HepG2 (cell line): ENCODE data around the gene ATP5F1C. TPM values are rescaled to one million over a fixed set of nuclear protein-coding genes. Genes with fewer than 3 reads are reported as not detected.

ENCODE experiments used
- ATAC-seq: fragments of 200-7000 bp; cut with Tn5 transposase; 3 replicates; pipeline ENCODE4 v1.9.1; 2020; ENCODE audit warnings: mild to moderate bottlenecking, moderate library complexity
- BruUV-seq: library from RNA; stranded (reverse); fragments of 400-500 nt; replicated peaks from 2 replicates; lab custom pipeline; 2021; lab: Mats Ljungman, UMichigan
- CTCF ChIA-PET: fragments of 300-600 bp; formaldehyde crosslinking; extraction: SDS; loops from one replicate; lab custom pipeline; 2021; ENCODE audit warnings: low total read pairs, inconsistent platforms, low intra/inter-chr PET ratio; lab: Yijun Ruan, JAX
- POLR2A ChIA-PET: fragments of 350-600 bp; sonication (Branson Sonifier 250); formaldehyde crosslinking; loops from one replicate; lab custom pipeline; 2020; ENCODE audit warnings: antibody characterized with exemption, inconsistent platforms; lab: Yijun Ruan, JAX
- DNase-seq: peaks from one replicate; pipeline ENCODE4 v3.0.0-alpha.2; 2015; ENCODE audit warnings: low spot score
- FAIRE-seq: peaks from 3 replicates; lab custom pipeline; 2011; peaks lifted over from hg19 to GRCh38; lab: Jason Lieb, UNC
- H2AFZ ChIP-seq: one replicate; pipeline ENCODE4 v1.6.1; 2011; ENCODE audit warnings: low read length, inconsistent platforms
- H3K27ac ChIP-seq: fragments of 300-600 bp; 3 replicates; pipeline ENCODE4 v1.8.0; 2011; ENCODE audit warnings: mixed run types, mild to moderate bottlenecking, mixed read lengths, low read length, inconsistent platforms; ENCODE audit not compliant: insufficient read depth; ENCODE audit errors: extremely low read length
- H3K27me3 ChIP-seq, 2 experiments: fragments of 200-600 bp in 1 of 2; 2 replicates in 1 of 2; 3 replicates in 1 of 2; pipeline versions ENCODE4 v1.6.0 to v1.8.0; 2011; ENCODE audit warnings: low read length in 2 of 2, mild to moderate bottlenecking in 2 of 2, moderate library complexity in 2 of 2, inconsistent platforms in 1 of 2; ENCODE audit not compliant: insufficient read depth in 2 of 2, control insufficient read depth in 1 of 2
- H3K36me3 ChIP-seq, 2 experiments: fragments of 200-600 bp in 1 of 2; replicated peaks in 1 of 2; 2 replicates in 1 of 2; 3 replicates in 1 of 2; pipeline versions ENCODE4 v1.5.1 to v1.8.0; 2011; ENCODE audit warnings: low read length in 2 of 2, inconsistent platforms in 1 of 2; ENCODE audit not compliant: insufficient read depth in 2 of 2, control insufficient read depth in 1 of 2
- H3K4me1 ChIP-seq: 2 replicates; pipeline ENCODE4 v1.5.1; 2012; ENCODE audit warnings: low read length, inconsistent platforms; ENCODE audit not compliant: insufficient read depth
- H3K4me2 ChIP-seq: 2 replicates; pipeline ENCODE4 v1.6.0; 2011; ENCODE audit warnings: low read depth, low read length, inconsistent platforms
- H3K4me3 ChIP-seq, 3 experiments: fragments of 200-600 bp in 1 of 3; sonication (generic), shearing (Covaris generic) in 1 of 3; replicated peaks in 1 of 3; 2 replicates each; pipeline ENCODE4 v1.5.1; 2011 to 2016; ENCODE audit warnings: low read length in 3 of 3, inconsistent platforms in 2 of 3, low read depth in 2 of 3, mild to moderate bottlenecking in 2 of 3, control low read depth in 1 of 3, mixed read lengths in 1 of 3; ENCODE audit not compliant: insufficient read depth in 1 of 3
- H3K79me2 ChIP-seq: one replicate; pipeline ENCODE4 v1.6.1; 2011; ENCODE audit warnings: low read length, inconsistent platforms; ENCODE audit not compliant: insufficient read depth
- H3K9ac ChIP-seq: 2 replicates; pipeline ENCODE4 v1.6.0; 2011; ENCODE audit warnings: mild to moderate bottlenecking, low read depth, low read length, inconsistent platforms; ENCODE audit not compliant: insufficient read depth
- H3K9me3 ChIP-seq: 2 replicates; pipeline ENCODE4 v1.5.1; 2012; ENCODE audit warnings: mild to moderate bottlenecking, low read length
- H4K20me1 ChIP-seq: 2 replicates; pipeline ENCODE4 v1.6.0; 2011; ENCODE audit warnings: inconsistent platforms, mild to moderate bottlenecking, low read length, moderate library complexity; ENCODE audit not compliant: insufficient read depth
- BCL6 ChIP-seq: IDR thresholded peaks from 2 replicates; pipeline ENCODE4 v1.6.1; 2016; ENCODE audit warnings: missing genetic modification reagents, missing compliant biosample characterization
- WGBS: methylation state at CpG from one replicate; pipeline ENCODE4 v1.1.6; 2017; ENCODE audit warnings: low lambda C conversion rate; 5-methylcytosine and 5-hydroxymethylcytosine counted together
- in situ Hi-C: cut with HindIII; loops from 2 replicates; pipeline ENCODE4 v1.10.0; 2017; ENCODE audit warnings: low pct_unique_long_range_greater_than_20kb; ENCODE audit not compliant: extremely low pct_ligation_motif_present
- intact Hi-C: fragments of 100-400 bp; cut with micrococcal nuclease; formaldehyde crosslinking; loops from one replicate; pipeline ENCODE4 v1.10.0; 2022; ENCODE audit not compliant: unreplicated experiment
- polyA plus RNA-seq, 8 experiments: library from polyadenylated mRNA; depleted of rRNA in 3 of 8; stranded (reverse) in 7 of 8; unstranded in 1 of 8; fragments of >200 nt; fragmentation: Illumina TruSeq in 4 of 8; extraction: Trizol in 4 of 8; gene quantifications; 2 replicates each; pipeline versions ENCODE4 v1.2.1 to v1.2.3, GENCODE V29; 2011 to 2016; ENCODE audit warnings: low read depth in 4 of 8, missing spikeins in 1 of 8, mixed read lengths in 1 of 8; ENCODE audit not compliant: insufficient read depth in 1 of 8
- total RNA-seq, 5 experiments: library from RNA; depleted of rRNA; stranded (reverse); fragments of >200 nt; fragmentation: Illumina TruSeq; extraction: Trizol; gene quantifications; 2 replicates each; pipeline ENCODE4 v1.2.3, GENCODE V29; 2016; ENCODE audit warnings: low read depth in 1 of 5
- TF ChIP-seq, protein P1 (sequence below): sonication (generic); formaldehyde crosslinking; IDR thresholded peaks from 2 replicates; pipeline ENCODE4 v1.5.0; 2020; ENCODE audit warnings: mild to moderate bottlenecking, missing genetic modification reagents
- TF ChIP-seq, protein P2 (sequence below): sonication (generic); formaldehyde crosslinking; IDR thresholded peaks from 2 replicates; pipeline ENCODE4 v1.9.0; 2022; ENCODE audit warnings: missing genetic modification reagents, mild to moderate bottlenecking, borderline replicate concordance
- TF ChIP-seq, protein P3 (sequence below): sonication (generic); formaldehyde crosslinking; IDR thresholded peaks from 2 replicates; pipeline ENCODE4 v1.8.0; 2023; ENCODE audit warnings: mild to moderate bottlenecking, missing genetic modification reagents
- TF ChIP-seq, protein P4 (sequence below): sonication (generic); formaldehyde crosslinking; IDR thresholded peaks from 2 replicates; pipeline ENCODE4 v1.4.0; 2020; ENCODE audit warnings: mild to moderate bottlenecking, missing genetic modification reagents, borderline replicate concordance

Gene ATP5F1C
- total and polyA plus RNA-seq, 2 of the 13 experiments (the other 11 are each of a cell fraction or from before 2014, with no cell fraction given) = 407 to 416 TPM

DNA sequence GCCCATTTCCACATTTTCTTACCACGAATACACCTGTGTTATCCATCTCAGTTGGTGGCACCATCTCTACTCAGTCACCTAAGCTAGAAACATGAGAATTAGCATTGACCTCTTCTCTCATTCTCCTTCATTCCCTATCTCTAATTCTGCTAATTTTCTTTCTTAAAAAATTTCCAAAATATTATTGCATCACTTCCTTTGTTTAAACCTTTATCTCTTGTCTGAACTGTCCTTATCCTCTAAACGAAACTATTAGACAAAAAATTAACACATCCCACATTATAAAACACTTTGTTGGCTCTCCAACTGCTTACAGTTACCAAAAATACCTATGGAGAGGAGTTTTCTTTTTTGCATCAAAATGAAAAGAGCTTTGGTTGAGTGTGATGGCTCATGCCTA lies 48.6 kb downstream of the ATP5F1C start:
- ChIA-PET POLR2A (interaction anchor here (1.5 kb wide), 1 partner anchor 18 kb away, joined by 3 read pairs; the partner anchor contains the start of gene TAF3), CTCF (no interaction called here)
- in situ Hi-C loops (no loop called here), intact Hi-C loops (no loop called here)
- FAIRE-seq (no peak), DNase-seq (no peak), ATAC-seq (no peak)
- H3K4me1 ChIP-seq = no peaks in the 10 kb centered on the region
- H3K4me3 ChIP-seq = no peak overlapping the region
- H3K36me3 ChIP-seq = peaks cover 0 to 3% of the 10 kb centered on the region in 2 experiments; a peak in 3 of 5 replicates
- no peaks in the 10 kb centered on the region; a peak in 1 of 5 replicates for H3K27me3 ChIP-seq
- H4K20me1 ChIP-seq = no peaks in the 10 kb centered on the region
- no peak overlapping the region for H3K27ac ChIP-seq
- H2AFZ ChIP-seq = no peak overlapping the region
- BruUV-seq = no TSS peak
- peaks cover 15% of the 10 kb centered on the region for H3K79me2 ChIP-seq
- H3K9me3 ChIP-seq = no peaks in the 10 kb centered on the region
- no peak overlapping the region for H3K4me2 ChIP-seq
- no peak overlapping the region for H3K9ac ChIP-seq
- WGBS = 93% methylated on average over 2 of the region's 2 CpGs
- TF ChIP-seq, protein P1, sequence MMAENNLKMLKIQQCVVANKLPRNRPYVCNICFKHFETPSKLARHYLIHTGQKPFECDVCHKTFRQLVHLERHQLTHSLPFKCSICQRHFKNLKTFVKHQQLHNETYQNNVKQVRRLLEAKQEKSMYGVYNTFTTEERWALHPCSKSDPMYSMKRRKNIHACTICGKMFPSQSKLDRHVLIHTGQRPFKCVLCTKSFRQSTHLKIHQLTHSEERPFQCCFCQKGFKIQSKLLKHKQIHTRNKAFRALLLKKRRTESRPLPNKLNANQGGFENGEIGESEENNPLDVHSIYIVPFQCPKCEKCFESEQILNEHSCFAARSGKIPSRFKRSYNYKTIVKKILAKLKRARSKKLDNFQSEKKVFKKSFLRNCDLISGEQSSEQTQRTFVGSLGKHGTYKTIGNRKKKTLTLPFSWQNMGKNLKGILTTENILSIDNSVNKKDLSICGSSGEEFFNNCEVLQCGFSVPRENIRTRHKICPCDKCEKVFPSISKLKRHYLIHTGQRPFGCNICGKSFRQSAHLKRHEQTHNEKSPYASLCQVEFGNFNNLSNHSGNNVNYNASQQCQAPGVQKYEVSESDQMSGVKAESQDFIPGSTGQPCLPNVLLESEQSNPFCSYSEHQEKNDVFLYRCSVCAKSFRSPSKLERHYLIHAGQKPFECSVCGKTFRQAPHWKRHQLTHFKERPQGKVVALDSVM (CRISPR knock-in tag) = no peak
- TF ChIP-seq, all 625 proteins: peak for 0

DNA sequence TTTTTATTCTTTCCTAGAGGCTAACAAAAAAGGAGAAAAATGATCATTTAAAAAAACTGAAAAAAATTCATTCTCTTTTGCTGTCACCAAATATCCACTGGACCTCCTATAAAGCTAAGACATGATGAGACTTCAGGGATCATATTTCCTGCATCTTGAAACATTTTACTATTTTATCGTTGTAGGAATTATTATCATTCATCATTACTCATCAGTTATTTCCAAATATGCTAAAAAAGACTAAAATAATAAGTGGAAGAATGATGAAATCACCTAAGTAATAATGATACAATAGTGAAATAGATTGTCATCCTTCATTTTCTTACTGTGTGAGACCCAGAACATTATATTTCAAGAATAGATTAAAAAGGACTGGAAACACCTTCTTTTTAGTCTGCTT lies 58.6 kb downstream of the ATP5F1C start:
- no peak overlapping the region for H3K4me2 ChIP-seq
- FAIRE-seq (no peak), DNase-seq (no peak), ATAC-seq (no peak)
- H3K27me3 ChIP-seq = no peaks in the 10 kb centered on the region
- no peaks in the 10 kb centered on the region for H3K36me3 ChIP-seq
- H3K9ac ChIP-seq = no peak overlapping the region
- 90% methylated on average over 1 of the region's 1 CpG for WGBS
- no peaks in the 10 kb centered on the region for H4K20me1 ChIP-seq
- BruUV-seq = no TSS peak
- no peak overlapping the region for H3K27ac ChIP-seq
- intact Hi-C loops (no loop called here), in situ Hi-C loops (no loop called here)
- CTCF ChIA-PET = no interaction called here
- POLR2A ChIA-PET = no interaction called here
- H2AFZ ChIP-seq = no peak overlapping the region
- H3K4me3 ChIP-seq = no peak overlapping the region
- no peaks in the 10 kb centered on the region for H3K4me1 ChIP-seq
- peaks cover 5% of the 10 kb centered on the region for H3K79me2 ChIP-seq
- H3K9me3 ChIP-seq = no peaks in the 10 kb centered on the region
- no peak for TF ChIP-seq BCL6 (CRISPR knock-in tag)
- TF ChIP-seq, protein P2, sequence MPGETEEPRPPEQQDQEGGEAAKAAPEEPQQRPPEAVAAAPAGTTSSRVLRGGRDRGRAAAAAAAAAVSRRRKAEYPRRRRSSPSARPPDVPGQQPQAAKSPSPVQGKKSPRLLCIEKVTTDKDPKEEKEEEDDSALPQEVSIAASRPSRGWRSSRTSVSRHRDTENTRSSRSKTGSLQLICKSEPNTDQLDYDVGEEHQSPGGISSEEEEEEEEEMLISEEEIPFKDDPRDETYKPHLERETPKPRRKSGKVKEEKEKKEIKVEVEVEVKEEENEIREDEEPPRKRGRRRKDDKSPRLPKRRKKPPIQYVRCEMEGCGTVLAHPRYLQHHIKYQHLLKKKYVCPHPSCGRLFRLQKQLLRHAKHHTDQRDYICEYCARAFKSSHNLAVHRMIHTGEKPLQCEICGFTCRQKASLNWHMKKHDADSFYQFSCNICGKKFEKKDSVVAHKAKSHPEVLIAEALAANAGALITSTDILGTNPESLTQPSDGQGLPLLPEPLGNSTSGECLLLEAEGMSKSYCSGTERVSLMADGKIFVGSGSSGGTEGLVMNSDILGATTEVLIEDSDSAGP = no peak
- TF ChIP-seq, protein P3, sequence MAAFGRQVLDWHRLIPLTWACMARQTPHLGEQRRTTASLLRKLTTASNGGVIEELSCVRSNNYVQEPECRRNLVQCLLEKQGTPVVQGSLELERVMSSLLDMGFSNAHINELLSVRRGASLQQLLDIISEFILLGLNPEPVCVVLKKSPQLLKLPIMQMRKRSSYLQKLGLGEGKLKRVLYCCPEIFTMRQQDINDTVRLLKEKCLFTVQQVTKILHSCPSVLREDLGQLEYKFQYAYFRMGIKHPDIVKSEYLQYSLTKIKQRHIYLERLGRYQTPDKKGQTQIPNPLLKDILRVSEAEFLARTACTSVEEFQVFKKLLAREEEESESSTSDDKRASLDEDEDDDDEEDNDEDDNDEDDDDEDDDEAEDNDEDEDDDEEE (CRISPR knock-in tag) = no peak
- TF ChIP-seq, protein P4, sequence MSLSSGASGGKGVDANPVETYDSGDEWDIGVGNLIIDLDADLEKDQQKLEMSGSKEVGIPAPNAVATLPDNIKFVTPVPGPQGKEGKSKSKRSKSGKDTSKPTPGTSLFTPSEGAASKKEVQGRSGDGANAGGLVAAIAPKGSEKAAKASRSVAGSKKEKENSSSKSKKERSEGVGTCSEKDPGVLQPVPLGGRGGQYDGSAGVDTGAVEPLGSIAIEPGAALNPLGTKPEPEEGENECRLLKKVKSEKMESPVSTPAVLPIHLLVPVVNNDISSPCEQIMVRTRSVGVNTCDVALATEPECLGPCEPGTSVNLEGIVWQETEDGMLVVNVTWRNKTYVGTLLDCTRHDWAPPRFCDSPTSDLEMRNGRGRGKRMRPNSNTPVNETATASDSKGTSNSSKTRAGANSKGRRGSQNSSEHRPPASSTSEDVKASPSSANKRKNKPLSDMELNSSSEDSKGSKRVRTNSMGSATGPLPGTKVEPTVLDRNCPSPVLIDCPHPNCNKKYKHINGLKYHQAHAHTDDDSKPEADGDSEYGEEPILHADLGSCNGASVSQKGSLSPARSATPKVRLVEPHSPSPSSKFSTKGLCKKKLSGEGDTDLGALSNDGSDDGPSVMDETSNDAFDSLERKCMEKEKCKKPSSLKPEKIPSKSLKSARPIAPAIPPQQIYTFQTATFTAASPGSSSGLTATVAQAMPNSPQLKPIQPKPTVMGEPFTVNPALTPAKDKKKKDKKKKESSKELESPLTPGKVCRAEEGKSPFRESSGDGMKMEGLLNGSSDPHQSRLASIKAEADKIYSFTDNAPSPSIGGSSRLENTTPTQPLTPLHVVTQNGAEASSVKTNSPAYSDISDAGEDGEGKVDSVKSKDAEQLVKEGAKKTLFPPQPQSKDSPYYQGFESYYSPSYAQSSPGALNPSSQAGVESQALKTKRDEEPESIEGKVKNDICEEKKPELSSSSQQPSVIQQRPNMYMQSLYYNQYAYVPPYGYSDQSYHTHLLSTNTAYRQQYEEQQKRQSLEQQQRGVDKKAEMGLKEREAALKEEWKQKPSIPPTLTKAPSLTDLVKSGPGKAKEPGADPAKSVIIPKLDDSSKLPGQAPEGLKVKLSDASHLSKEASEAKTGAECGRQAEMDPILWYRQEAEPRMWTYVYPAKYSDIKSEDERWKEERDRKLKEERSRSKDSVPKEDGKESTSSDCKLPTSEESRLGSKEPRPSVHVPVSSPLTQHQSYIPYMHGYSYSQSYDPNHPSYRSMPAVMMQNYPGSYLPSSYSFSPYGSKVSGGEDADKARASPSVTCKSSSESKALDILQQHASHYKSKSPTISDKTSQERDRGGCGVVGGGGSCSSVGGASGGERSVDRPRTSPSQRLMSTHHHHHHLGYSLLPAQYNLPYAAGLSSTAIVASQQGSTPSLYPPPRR (CRISPR knock-in tag) = no peak
